Vagina (tissue), 2 donors: Measurements from ENCODE around the gene GRK5. TPM values are rescaled to one million over a fixed set of nuclear protein-coding genes. Genes with fewer than 3 reads are reported as not detected.

Experiments
- DNase-seq, 2 donors: peaks; one replicate each; pipeline ENCODE4 v3.0.0-alpha.2; 2017; ENCODE audit errors: extremely low spot score in 2 of 2
- H3K27ac ChIP-seq: fragments of 200-600 bp; sonication (generic); one replicate; pipeline ENCODE4 v1.5.1; 2019
- H3K27me3 ChIP-seq: fragments of 200-600 bp; sonication (generic); one replicate; pipeline ENCODE4 v1.5.1; 2019
- H3K36me3 ChIP-seq, 2 donors: fragments of 200-600 bp; sonication (generic); one replicate each; pipeline ENCODE4 v1.5.1; 2017 to 2019
- H3K4me1 ChIP-seq: fragments of 200-600 bp; sonication (generic); one replicate; pipeline ENCODE4 v1.5.1; 2019
- H3K4me3 ChIP-seq, 2 donors: fragments of 200-600 bp; sonication (generic); 1 replicate in 1 of 2; 2 replicates in 1 of 2; pipeline ENCODE4 v1.5.1; 2016 to 2019
- H3K9me3 ChIP-seq: fragments of 200-600 bp; sonication (generic); one replicate; pipeline ENCODE4 v1.5.1; 2019
- POLR2A ChIP-seq, 2 donors: fragments of 450-650 bp; IDR thresholded peaks; one replicate each; pipeline ENCODE4 v1.6.1; 2017; ENCODE audit warnings: antibody characterized with exemption in 2 of 2, mild to moderate bottlenecking in 2 of 2, moderate library complexity in 2 of 2
- POLR2AphosphoS5 ChIP-seq, 2 donors: sonication (generic); formaldehyde crosslinking; IDR thresholded peaks; one replicate each; pipeline ENCODE4 v1.9.0; 2017; ENCODE audit warnings: antibody characterized with exemption in 2 of 2, mild to moderate bottlenecking in 2 of 2, low read depth in 1 of 2; ENCODE audit not compliant: insufficient read depth in 1 of 2
- intact Hi-C: fragments of 100-400 bp; cut with DNase I; formaldehyde crosslinking; loops from one replicate; pipeline ENCODE4 v1.15.1; 2023
- total RNA-seq: library from RNA; depleted of rRNA; stranded (reverse); fragments of >200 nt; gene quantifications from one replicate; pipeline ENCODE4 v1.2.3, GENCODE V29; 2016
- TF ChIP-seq, protein P1 (sequence below), 3 experiments: fragments of 450-650 bp in 2 of 3; fragments of 200-600 bp in 1 of 3; sonication (generic) in 1 of 3; IDR thresholded peaks; one replicate each; pipeline ENCODE4 v1.5.1; 2017 to 2019; ENCODE audit warnings: antibody characterized with exemption in 3 of 3, mild to moderate bottlenecking in 2 of 3, moderate library complexity in 2 of 3

Gene GRK5
- total RNA-seq, 1 donor from 2014 or later = 16.5 TPM

GRCh38 chr10:119246862-119247549, 39.6 kb downstream of the GRK5 start:
- Histone ChIP-seq H3K27ac (peak overlapping the region; percentile 60), H3K4me3 (peak overlapping the region in 1 of 2 donors; percentile 12), H3K9me3 (no peaks in the 10 kb centered on the region), H3K27me3 (no peaks in the 10 kb centered on the region), H3K4me1 (peaks cover 52% of the 10 kb centered on the region), H3K36me3 (no peaks in the 10 kb centered on the region)
- intact Hi-C loops = no loop called here
- DNase-seq = no peak
- TF ChIP-seq POLR2AphosphoS5 (IDR thresholded peaks at IDR 0.05; ENCODE audit: insufficient read depth in 1 of 2, low read depth in 1 of 2) = peak in 1 of 2 donors; percentile 38
- TF ChIP-seq POLR2A (IDR thresholded peaks at IDR 0.05) = no peak

DNA sequence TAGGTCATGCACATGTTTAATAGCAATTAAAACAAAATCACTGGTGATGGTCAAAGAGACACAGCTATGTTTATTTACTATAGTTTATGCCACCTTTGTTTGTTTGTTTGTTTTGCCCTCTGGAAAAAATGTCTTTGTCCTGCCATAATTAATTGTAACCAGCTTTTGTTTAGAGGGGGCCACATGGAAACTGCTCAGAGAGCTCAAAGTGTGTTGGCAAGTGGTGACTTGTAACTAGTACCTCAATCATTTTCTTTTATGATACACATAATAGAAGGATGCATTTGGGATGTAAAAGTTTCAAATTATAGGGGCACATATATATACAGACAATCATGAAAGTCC, 40.2 kb downstream of the GRK5 start:
- H3K4me3 ChIP-seq = no peak overlapping the region
- TF ChIP-seq POLR2AphosphoS5 (IDR thresholded peaks at IDR 0.05; ENCODE audit: insufficient read depth in 1 of 2, low read depth in 1 of 2) (no peak), POLR2A (IDR thresholded peaks at IDR 0.05) (no peak)
- TF ChIP-seq, protein P1, sequence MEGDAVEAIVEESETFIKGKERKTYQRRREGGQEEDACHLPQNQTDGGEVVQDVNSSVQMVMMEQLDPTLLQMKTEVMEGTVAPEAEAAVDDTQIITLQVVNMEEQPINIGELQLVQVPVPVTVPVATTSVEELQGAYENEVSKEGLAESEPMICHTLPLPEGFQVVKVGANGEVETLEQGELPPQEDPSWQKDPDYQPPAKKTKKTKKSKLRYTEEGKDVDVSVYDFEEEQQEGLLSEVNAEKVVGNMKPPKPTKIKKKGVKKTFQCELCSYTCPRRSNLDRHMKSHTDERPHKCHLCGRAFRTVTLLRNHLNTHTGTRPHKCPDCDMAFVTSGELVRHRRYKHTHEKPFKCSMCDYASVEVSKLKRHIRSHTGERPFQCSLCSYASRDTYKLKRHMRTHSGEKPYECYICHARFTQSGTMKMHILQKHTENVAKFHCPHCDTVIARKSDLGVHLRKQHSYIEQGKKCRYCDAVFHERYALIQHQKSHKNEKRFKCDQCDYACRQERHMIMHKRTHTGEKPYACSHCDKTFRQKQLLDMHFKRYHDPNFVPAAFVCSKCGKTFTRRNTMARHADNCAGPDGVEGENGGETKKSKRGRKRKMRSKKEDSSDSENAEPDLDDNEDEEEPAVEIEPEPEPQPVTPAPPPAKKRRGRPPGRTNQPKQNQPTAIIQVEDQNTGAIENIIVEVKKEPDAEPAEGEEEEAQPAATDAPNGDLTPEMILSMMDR (IDR thresholded peaks at IDR 0.05) = no peak
- peak overlapping the region; percentile 60 for H3K27ac ChIP-seq
- no peaks in the 10 kb centered on the region for H3K36me3 ChIP-seq
- no peaks in the 10 kb centered on the region for H3K9me3 ChIP-seq
- no peaks in the 10 kb centered on the region for H3K27me3 ChIP-seq
- H3K4me1 ChIP-seq = peaks cover 57% of the 10 kb centered on the region
- DNase-seq = no peak
- intact Hi-C loops = no loop called here

DNA sequence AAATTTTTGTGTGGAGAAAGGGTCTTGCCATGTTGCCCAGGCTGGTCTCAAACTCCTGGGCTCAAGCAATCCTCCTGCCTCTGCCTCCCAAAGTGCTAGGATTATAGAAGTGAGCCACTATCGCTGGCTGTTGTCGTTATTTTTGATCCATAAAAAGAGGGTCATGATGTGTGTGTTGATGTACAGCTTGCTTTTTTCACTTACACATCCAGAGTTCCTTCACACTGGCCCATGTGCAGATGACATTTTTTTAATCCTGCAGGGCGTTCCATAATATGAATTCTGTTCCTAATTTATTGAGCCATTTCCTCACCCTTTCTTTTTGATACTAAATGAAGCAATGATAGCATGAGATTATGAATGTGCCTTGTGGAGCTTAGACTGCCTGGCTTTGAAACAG, 40.8 kb downstream of the GRK5 start:
- Histone ChIP-seq H3K9me3 (no peaks in the 10 kb centered on the region), H3K4me3 (no peak overlapping the region), H3K27ac (peak overlapping the region; percentile 60), H3K4me1 (peaks cover 64% of the 10 kb centered on the region), H3K36me3 (no peaks in the 10 kb centered on the region), H3K27me3 (no peaks in the 10 kb centered on the region)
- TF ChIP-seq, protein P1 (IDR thresholded peaks at IDR 0.05) = no peak
- no peak for TF ChIP-seq POLR2A (IDR thresholded peaks at IDR 0.05)
- TF ChIP-seq POLR2AphosphoS5 (IDR thresholded peaks at IDR 0.05; ENCODE audit: insufficient read depth in 1 of 2, low read depth in 1 of 2) = no peak
- no peak for DNase-seq
- intact Hi-C loops = no loop called here

DNA sequence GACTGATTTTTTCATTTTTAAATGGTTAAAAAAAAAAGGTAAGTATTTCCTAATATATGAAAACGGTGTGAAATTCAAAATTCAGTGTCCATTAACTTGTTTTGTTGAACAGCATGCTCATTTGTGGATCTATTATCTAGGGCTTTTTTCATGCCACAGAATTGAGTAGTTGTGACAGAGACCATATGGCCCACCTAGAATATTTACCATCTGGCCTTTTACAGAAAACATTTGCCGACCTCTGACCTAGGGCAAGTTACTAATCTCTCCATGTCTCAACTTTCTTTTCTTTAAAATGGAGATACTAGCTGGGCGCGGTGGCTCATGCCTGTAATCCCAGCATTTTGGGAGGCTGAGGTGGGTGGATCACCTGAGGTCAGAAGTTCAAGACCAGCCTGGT, 41.3 kb downstream of the GRK5 start:
- no peak for DNase-seq
- no peaks in the 10 kb centered on the region for H3K27me3 ChIP-seq
- no peak overlapping the region for H3K27ac ChIP-seq
- TF ChIP-seq POLR2A (IDR thresholded peaks at IDR 0.05) (no peak), POLR2AphosphoS5 (IDR thresholded peaks at IDR 0.05; ENCODE audit: insufficient read depth in 1 of 2, low read depth in 1 of 2) (no peak)
- TF ChIP-seq, protein P1 (IDR thresholded peaks at IDR 0.05) = no peak
- intact Hi-C loops = no loop called here
- H3K4me1 ChIP-seq = peaks cover 69% of the 10 kb centered on the region
- H3K4me3 ChIP-seq = no peak overlapping the region
- no peaks in the 10 kb centered on the region for H3K36me3 ChIP-seq
- H3K9me3 ChIP-seq = no peaks in the 10 kb centered on the region

- peaks cover 90% of the 10 kb centered on the region for H3K4me1 ChIP-seq
- peak overlapping the region; percentile 85 for H3K27ac ChIP-seq
- H3K36me3 ChIP-seq = no peaks in the 10 kb centered on the region
- H3K4me3 ChIP-seq = no peak overlapping the region
- H3K27me3 ChIP-seq = no peaks in the 10 kb centered on the region
- no peak for DNase-seq
- TF ChIP-seq, protein P1 (IDR thresholded peaks at IDR 0.05) = no peak
- TF ChIP-seq POLR2A (IDR thresholded peaks at IDR 0.05) (no peak), POLR2AphosphoS5 (IDR thresholded peaks at IDR 0.05; ENCODE audit: insufficient read depth in 1 of 2, low read depth in 1 of 2) (no peak)
- intact Hi-C loops = loop anchor here (5.0 kb wide), 1 partner anchor 43 kb away; the partner anchor contains the start of gene GRK5
- H3K9me3 ChIP-seq = no peaks in the 10 kb centered on the region
Measured at GRCh38 chr10:119250641-119251314, 43.4 kb downstream of the GRK5 start.
